G401.6 (cell line): Measurements from ENCODE around the gene LRPAP1.

Experiments
- FAIRE-seq: peaks from 2 replicates; lab custom pipeline; 2012; peaks lifted over from hg19 to GRCh38; lab: Jason Lieb, UNC

LRPAP1 gene

DNA sequence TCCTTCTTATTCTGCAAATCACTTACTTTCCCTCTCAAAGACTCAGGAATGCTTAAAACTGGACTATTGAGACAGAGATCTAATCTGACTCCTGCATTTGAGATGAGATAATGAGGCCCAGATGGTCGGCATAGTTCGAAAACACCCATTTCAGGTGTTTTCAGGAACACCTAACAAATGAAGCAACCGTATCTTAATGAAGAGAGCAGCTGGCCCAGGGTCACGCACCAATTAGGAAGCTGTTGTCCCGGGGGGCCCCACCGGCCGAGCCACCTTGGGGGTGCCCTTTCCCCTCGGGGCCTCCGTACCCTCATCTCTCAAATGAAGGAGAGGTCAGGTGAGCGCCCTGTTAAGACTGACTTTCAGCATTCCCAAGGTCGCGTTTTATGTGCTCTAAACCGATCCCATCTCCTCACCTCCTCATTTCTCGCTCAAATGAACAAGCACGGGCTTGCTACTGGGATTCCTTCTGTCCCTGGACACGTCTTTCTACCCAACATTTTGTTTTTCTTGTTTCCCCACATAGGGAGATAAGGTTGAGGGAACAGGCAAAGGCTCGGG lies 824 bp downstream of the LRPAP1 start:
- FAIRE-seq, result no peak

- FAIRE-seq, result no peak
These were observed 1.5 kb downstream of the LRPAP1 start for GRCh38 chr4:3530663-3531254.

DNA sequence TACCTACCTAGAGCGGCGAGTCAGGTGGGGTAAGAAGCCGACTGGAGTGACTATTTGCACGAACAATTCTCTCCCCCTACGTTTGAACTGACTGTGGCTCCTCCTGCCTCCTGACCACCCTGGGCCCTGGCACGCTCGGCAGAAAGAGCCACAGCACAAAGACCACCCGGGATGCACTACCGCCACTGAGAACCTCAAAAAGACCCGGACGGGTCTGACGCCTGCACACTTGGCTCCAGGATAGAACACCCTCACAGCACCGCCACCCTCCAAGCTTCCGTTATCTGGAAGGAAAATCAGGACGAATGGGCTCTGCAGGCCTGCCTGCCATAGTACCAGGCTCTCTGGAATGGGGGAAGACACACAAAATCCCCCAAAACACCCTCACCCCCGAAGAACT lies 2.2 kb downstream of the LRPAP1 start:
- no peak for FAIRE-seq

- FAIRE-seq, result no peak
These were observed 2.9 kb downstream of the LRPAP1 start for GRCh38 chr4:3529363-3529762.

DNA sequence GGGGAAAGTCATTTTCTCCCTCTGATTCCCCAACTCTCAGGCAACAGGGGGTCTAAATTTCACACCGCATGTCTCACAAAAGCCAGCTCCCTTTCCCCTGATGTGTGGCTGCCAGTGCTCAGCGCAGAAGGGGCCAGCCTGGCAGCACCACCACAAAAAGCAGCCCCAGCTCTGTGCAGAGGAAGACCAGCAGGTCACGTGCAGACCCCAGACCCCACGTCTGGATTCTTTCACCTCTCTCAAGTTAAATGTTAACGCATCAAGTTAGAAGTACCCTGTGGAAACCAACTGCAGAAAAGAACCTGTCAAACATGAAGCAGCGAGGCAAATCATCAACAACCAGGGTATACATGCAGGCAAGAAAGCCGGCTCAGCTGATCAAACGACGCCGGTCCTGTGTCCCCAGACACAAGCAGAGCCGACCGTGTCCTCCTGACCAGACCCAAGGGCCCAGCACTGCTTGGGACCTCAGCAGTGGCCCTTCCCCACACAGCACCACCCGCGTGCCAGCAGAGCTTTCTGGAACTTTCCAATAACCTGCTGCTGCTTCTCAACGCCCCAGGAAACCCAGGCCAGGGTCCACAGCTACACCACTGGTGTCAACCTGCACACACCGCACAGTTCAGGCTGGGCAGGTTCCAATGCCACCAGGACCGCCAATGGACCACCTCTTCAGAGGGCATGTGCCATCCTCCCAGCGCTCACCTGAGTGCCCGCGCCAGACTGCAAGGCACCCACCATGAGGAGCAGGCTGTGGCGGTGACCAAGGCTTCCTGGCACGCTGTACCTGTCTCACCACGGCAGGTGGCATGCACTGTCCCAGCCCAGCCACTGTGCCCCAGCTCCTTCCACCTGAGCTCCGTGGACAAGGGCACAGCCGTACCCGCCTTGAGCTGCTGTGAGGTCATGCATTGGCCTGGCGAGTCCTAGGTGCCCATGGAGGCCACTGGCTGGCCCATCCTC lies 4.0 kb downstream of the LRPAP1 start:
- no peak for FAIRE-seq

DNA sequence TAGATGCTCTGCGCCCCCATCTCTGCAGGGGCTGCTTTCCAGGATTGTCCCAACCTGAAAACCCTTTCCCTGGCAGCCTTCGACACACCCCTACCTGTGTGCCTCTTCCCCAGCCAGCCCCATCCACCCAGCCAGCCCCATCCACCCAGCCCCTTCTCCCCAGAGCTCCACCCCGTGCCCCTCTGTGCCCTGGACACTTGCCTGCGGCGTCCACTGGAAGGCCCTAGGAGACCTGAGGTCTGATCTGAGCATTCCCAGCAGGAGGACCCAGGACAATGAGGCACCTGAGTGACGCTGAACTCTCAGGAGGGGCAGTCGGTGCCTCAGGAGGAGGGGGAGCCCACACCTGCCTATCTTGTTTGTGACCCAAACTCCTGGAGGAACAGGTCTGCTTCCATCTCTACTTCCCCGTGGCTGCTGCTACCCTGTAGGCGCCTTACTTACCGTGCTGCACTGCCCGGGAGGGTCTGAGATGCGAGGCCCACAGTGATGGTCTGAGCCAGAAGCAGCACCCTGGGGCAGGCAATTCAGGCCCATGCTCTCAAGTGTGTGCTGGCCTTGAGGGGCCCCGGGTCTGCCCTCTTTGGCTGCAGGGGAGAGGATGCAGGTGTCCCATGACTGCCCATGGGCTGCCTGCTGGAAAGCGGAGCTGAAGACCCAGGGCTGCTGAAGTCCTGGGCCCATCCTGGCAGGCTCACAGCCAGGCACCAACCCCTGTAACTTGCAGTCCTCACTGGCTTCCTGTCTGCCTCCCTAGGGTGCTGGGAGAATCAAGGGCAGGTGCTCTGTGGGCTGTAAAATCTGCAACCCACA lies 4.9 kb downstream of the LRPAP1 start:
- FAIRE-seq, result no peak

DNA sequence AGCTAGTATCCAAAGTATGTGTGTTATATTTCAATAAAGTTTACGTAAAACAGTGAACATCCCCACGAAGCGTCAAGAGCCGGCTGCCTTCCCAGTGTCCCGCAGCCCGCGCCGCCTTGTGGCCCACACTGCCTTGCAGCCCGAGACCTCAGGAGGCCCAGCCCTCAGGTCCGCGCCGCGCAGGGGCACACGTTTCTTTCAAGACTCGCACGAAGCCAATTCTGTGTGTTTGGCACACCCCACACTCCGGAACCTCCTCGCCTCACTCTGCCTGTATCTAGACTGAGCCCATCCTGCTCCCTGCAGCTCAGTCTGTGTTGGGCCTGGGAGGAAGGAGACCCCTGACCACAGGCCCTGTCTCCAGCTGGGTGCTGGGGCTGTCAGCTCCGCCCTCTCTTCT lies 5.8 kb downstream of the LRPAP1 start:
- FAIRE-seq, result no peak

DNA sequence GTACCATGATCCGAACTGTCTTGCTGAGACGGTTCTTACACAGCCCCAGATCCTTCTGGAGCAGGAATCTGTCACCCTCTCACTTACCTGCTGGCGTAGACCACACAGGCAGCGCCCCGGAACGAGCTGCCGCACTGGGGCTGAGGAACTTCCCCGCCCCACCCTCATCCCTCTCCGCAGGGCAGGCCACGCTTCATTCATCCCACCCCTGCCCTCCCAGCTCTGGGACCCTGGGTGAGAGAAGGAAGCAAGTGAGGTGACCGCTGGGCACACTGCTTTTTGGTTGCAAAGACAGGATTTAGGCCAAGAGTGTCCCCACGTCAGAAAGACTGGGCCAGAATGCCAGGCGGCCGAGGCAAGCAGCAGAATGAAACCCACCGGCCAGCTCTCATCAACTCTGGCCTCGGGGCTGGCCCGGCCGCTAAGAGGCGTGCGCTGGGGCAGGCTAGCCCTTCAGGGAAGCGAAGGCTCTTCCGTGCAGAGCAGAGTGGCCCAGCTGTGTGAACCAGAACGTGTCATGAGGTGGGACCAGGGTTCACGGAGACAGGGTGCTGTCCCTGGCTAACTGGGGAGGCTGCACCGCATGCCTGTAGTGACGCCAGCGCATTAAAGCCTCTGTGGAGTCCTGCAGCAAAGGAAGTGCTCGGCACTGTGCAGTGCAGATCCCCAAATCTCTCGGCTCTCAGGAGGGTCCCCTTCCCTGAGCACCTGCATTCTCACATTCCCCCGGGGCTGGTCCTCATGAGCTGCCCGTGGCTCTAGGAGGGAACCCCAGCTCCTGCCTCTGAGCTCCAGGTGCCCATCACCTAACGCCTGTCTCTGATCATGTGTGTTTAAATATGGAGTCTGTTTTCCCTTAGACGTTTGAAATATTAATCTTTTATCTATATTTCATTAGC lies 6.4 kb downstream of the LRPAP1 start:
- no peak for FAIRE-seq

DNA sequence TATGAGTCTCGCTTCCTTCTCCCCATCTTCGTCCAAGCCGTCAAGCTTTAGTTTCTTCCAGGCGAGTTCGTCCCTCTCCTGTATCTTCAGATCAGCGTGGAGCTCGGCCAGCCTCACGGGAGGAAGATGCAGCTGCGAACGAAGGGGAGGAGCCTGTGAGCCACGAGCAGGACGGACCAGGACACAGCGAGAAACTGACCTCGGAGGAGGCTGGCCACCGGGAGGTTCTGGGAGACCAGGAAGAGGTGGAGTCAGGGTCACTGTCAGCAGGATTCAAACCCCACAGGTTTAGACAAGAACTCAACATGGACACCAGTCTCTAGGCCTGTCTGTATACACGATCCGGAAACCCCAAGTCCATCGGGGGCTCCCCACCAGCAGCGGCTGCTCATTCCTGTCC lies 7.3 kb downstream of the LRPAP1 start:
- FAIRE-seq, result no peak

DNA sequence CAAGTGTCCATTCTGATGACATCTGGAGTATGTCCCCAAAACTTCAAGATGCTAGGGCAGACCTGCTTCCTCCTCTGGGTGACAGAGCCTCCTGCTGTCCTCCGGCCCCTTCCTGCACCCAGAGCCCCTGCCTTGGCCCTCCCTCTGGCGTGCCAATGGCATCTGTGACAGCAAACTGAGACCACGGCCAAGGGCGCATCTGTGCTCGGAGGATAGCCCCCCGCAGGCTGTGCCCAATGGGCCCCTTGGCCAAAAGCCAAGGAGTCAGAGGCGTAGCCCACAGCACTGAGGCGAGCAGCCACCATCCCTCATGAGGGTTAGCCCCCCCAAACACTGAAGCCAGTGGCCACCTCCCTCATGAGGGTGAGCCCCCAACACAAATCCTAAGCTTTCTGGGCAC lies 7.9 kb downstream of the LRPAP1 start:
- no peak for FAIRE-seq

DNA sequence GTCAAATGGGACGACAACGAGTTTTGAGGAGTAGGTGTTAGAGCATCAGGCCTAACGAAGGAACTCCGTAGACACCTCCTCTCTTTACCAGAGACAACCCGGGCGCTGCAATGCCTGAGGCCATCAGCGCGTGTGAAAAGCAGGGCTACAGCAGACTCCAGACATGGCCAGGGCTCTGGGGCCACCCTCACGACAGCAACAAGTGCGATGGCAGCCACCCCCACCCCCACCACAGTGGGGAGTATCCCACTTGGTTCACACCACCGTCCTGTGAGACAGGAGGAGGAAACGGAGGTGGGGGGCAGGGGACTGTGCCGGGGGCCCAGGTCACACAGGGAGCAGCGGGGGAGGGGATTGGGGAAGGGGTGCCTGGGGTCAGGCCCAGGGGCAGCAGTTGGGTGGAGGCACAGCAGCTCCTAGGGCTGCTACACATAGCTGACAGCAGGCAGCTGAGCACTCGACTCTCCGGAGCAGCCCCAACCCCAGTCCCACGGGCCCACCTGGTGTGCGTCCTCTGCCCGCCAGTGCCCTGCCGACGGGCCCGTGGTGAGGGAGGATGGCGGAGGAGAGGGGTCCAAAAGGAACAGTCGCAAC lies 8.5 kb downstream of the LRPAP1 start:
- FAIRE-seq, result no peak

- no peak for FAIRE-seq
These were observed 9.0 kb downstream of the LRPAP1 start for GRCh38 chr4:3523146-3523627.

GRCh38 chr4:3522651-3523050 lies 9.6 kb downstream of the LRPAP1 start:
- no peak for FAIRE-seq

- no peak for FAIRE-seq
These were observed 9.9 kb downstream of the LRPAP1 start for GRCh38 chr4:3522326-3522640.

DNA sequence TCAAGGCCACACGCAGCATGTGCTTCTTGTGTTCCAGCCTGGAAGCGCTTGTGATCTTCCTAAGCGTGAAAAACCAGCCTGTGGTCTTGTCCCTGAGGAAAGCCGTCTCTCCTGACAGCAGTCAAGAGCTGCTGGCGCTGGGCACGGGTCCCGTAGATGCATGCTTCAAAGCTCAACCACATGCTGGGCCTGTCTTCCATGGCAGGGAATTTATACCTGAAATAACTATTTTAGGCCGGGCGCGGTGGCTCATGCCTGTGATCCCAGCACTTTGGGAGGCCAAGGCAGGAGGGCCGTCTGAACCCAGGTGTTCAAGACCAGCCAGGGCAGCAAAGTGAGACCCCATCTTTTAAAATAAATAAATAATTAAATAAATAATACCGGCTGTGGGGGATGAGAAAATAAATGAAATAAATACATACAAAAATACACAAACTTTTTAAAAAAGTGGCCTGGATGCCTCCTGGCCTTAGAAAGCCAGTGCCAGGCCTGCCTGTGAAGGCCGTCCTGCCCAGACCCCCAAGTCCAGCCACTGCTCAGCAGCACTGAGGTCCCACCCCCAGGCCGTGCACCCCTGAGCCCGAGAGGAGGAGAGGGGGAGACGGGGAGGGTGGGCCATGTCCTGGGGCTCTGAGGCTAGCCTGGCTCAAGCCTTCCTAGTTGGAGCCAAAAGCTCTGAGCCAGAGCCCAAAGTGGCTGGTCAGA lies 10.4 kb downstream of the LRPAP1 start:
- no peak for FAIRE-seq

DNA sequence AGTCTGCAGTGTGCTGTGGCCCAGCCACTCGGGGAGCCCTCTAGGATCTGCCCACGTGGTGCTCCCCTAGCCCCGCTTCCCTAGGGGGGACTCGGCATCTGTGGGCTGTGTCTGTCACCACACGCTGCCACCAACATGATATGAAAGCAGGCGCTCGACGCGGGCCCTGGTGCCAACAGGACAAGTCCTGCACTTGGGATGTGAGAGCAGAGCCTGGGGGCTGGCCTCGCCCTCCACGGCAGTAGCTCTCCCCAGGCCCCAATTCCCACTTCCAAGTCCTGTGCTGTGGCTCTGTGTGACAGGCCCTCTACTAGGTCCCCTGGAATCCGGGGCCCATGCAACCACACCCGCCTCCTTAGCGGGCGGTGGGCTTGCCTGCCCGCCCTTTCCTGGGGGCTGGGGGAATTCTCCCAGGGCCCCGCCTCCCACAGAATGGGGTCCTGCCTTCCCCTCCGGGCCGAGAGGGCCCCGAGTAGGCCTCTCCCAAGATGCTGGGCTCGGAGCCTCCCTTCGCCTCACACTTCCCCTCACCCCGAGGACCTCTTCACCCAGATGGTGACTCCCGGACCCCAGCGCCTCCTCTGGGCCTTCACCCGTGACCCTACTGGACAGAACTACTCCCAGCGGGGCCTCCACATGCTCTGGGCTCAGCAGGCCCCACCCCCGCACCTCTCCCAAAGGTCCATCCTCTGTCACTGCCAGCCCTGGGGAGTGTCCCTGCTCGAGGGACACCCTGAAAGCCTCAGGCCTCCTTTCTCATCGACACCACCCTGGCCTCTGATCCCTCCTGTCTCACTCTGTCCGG lies 11.2 kb downstream of the LRPAP1 start:
- no peak for FAIRE-seq

DNA sequence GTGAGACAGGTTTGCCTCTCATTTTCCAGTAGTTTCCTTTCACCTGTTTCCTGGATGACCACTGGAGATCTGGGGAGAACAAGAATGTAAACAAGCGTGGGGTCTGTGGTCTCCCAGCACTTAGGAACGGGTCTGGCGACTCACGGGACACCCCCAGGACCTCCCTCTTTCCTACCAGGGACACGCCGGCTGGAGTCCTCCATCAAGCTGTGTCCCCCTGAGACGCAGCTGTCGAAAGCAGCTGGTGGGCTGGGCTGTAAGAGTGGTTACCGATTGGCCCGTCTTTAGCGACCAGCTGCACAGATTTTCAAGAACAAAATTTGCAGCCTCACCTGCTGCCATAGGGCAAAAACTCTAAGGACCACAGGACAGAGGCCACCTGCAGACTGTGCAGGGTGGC lies 11.9 kb downstream of the LRPAP1 start:
- FAIRE-seq, result no peak

DNA sequence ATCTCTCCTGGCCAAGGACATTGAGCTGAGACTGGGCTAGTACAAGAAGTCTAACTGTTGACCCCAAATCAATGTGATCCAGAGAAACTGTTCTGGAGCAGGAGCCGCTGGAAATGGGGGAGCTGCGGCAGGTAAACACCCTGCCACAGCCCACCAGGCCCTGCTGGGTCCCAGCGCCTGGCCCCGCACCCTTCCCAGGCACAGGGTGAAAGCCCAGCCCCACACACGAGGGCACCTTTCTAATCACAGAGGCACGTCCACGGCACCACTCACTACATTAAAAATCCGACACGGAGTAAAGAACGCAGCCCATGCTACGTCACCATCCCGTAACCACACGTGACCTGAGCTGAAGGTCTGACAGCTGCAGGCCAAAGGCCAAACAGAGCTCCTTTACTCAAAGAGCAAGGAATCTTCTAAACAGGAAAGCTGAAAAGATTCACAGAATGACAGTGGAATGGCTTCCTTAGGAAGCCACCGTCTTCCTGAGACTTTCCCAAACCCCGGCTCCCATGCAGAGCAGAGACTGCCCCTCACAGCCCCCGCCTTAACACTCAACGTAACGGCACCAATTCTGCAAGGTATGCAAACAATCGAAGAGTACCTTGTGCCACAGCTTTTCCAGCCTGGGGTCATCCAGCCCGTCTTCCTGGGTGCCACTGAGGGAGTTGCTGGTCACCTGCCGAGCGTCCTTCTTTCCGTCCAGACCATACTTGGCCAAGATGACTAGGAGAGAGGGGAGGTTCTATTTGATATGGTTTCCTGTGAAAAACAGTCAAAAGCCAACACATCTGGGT lies 12.6 kb downstream of the LRPAP1 start:
- FAIRE-seq, result no peak

GRCh38 chr4:3518941-3519340 lies 13.3 kb downstream of the LRPAP1 start:
- no peak for FAIRE-seq
